Suprapubic skin (tissue), 3 donors: Measurements from ENCODE around the gene DDX27.

ENCODE experiments used
- EP300 ChIP-seq: sonication (generic); formaldehyde crosslinking; IDR thresholded peaks from one replicate; pipeline ENCODE4 v1.6.1; 2017; ENCODE audit warnings: antibody characterized with exemption
- POLR2A ChIP-seq, 2 donors: fragments of 450-650 bp; IDR thresholded peaks; one replicate each; pipeline ENCODE4 v1.6.1; 2017; ENCODE audit warnings: antibody characterized with exemption in 2 of 2, mild to moderate bottlenecking in 2 of 2, moderate library complexity in 2 of 2
- TF ChIP-seq, protein P1 (sequence below), 2 donors: fragments of 200-600 bp in 1 of 2; fragments of 450-650 bp in 1 of 2; sonication (generic) in 1 of 2; IDR thresholded peaks; one replicate each; pipeline ENCODE4 v1.5.1; 2016 to 2019; ENCODE audit warnings: antibody characterized with exemption in 2 of 2, mild to moderate bottlenecking in 1 of 2, moderate library complexity in 1 of 2

DNA sequence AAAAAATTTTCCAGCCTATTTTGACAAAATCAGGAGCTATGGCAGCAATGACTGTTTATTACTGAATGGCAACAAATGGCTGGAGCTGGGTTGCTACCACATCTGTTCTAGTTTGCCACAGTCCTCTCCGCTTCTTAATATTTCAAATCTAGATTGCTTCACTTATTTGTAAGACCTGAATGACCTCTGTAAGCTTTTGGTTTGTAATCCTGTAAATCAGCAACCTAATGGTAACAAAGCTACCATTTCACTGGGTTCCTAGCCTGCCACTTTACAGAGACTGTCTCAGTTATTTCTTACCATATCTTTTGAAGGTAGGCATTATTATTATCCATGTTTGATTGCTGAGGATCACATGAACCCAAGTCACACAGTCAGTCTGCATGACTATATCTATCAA, 43.2 kb downstream of the DDX27 start:
- TF ChIP-seq, protein P1, sequence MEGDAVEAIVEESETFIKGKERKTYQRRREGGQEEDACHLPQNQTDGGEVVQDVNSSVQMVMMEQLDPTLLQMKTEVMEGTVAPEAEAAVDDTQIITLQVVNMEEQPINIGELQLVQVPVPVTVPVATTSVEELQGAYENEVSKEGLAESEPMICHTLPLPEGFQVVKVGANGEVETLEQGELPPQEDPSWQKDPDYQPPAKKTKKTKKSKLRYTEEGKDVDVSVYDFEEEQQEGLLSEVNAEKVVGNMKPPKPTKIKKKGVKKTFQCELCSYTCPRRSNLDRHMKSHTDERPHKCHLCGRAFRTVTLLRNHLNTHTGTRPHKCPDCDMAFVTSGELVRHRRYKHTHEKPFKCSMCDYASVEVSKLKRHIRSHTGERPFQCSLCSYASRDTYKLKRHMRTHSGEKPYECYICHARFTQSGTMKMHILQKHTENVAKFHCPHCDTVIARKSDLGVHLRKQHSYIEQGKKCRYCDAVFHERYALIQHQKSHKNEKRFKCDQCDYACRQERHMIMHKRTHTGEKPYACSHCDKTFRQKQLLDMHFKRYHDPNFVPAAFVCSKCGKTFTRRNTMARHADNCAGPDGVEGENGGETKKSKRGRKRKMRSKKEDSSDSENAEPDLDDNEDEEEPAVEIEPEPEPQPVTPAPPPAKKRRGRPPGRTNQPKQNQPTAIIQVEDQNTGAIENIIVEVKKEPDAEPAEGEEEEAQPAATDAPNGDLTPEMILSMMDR (IDR thresholded peaks at IDR 0.05) = no peak
- TF ChIP-seq EP300 (no peak), POLR2A (IDR thresholded peaks at IDR 0.05) (no peak)
